ENCODE data around the gene GPT2.

The GPT2 gene

DNA sequence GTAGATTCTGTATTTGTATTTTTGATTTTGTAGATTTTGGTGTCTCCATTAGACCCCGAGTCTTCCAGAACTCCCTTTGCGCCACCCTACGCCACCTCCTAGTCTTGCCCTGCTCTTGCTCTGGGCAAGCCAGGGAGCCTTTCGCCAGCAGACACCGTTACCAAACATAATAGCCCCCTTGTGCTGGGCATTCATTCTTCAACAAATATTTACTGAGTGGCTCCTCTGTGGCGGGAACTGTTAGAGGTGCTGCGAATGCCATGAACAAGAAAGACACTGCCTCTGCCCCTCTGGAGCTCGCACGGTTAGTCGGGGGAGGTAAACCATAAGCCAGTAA is 841 bp upstream of the GPT2 start:
- FAIRE-seq (no peak), DNase-seq (ENCODE audit: insufficient read length, low spot score) (no peak)
- TF ChIP-seq SPI1 (IDR thresholded peaks at IDR 0.05; ENCODE audit: low read depth, low read length) (no peak), PAX5 (IDR thresholded peaks at IDR 0.05; ENCODE audit: insufficient read depth, low read length, severe bottlenecking) (no peak), POLR2A (IDR thresholded peaks at IDR 0.05; ENCODE audit: low read depth, low read length) (no peak), POLR2AphosphoS5 (IDR thresholded peaks at IDR 0.05; ENCODE audit: low read depth, low read length) (no peak), TAF1 (IDR thresholded peaks at IDR 0.05; ENCODE audit: low read depth, low read length) (no peak), POU2F2 (IDR thresholded peaks at IDR 0.05; ENCODE audit: low read depth, low read length) (no peak)

DNA sequence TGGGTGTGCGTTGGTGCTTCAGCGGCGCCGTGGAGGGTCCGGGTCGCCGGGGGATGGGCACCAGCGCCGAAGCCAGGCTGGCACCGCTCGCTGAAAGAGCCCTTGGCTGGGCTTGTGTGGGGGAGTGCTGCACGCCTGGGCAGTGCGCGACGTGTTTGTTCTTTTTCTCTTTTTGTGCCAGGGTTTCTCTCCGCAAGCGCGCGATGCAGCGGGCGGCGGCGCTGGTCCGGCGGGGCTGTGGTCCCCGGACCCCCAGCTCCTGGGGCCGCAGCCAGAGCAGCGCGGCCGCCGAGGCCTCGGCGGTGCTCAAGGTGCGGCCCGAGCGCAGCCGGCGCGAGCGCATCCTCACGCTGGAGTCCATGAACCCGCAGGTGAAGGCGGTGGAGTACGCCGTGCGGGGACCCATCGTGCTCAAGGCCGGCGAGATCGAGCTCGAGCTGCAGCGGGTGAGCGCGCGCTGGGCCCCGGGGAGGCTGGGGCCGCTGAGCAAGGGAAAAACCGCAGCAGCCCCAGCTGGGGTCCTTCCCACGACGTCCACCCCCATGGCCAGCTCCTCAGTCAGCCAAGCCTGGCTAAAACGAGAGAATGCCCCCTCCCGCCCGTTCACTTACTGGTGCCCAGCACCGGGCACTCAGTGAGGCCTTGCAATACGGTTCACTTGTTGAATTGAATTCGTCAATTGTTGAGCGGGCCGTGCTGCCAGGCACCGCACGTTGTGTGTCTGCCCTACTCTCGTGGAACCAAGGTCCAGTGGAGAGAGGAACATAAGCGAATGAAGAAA is 541 bp downstream of the GPT2 start:
- DNase-seq (ENCODE audit: insufficient read length, low spot score), result no peak
- FAIRE-seq, result peak; percentile 76
- TF ChIP-seq POLR2A (IDR thresholded peaks at IDR 0.05; ENCODE audit: low read depth, low read length), result no peak
- TF ChIP-seq TAF1 (IDR thresholded peaks at IDR 0.05; ENCODE audit: low read depth, low read length), result no peak
- TF ChIP-seq POU2F2 (IDR thresholded peaks at IDR 0.05; ENCODE audit: low read depth, low read length), result no peak
- no peak for TF ChIP-seq POLR2AphosphoS5 (IDR thresholded peaks at IDR 0.05; ENCODE audit: low read depth, low read length)
- TF ChIP-seq PAX5 (IDR thresholded peaks at IDR 0.05; ENCODE audit: insufficient read depth, low read length, severe bottlenecking), result no peak
- TF ChIP-seq SPI1 (IDR thresholded peaks at IDR 0.05; ENCODE audit: low read depth, low read length), result no peak

GRCh38 chr16:46885960-46886763 is 2.0 kb downstream of the GPT2 start:
- TF ChIP-seq POLR2A (IDR thresholded peaks at IDR 0.05; ENCODE audit: low read depth, low read length) (no peak), PAX5 (IDR thresholded peaks at IDR 0.05; ENCODE audit: insufficient read depth, low read length, severe bottlenecking) (no peak), SPI1 (IDR thresholded peaks at IDR 0.05; ENCODE audit: low read depth, low read length) (no peak), TAF1 (IDR thresholded peaks at IDR 0.05; ENCODE audit: low read depth, low read length) (no peak), POU2F2 (IDR thresholded peaks at IDR 0.05; ENCODE audit: low read depth, low read length) (no peak), POLR2AphosphoS5 (IDR thresholded peaks at IDR 0.05; ENCODE audit: low read depth, low read length) (no peak)
- no peak for DNase-seq (ENCODE audit: insufficient read length, low spot score)
- FAIRE-seq, result no peak

- no peak for DNase-seq (ENCODE audit: insufficient read length, low spot score)
- no peak for FAIRE-seq
- TF ChIP-seq POLR2A (IDR thresholded peaks at IDR 0.05; ENCODE audit: low read depth, low read length) (no peak), POU2F2 (IDR thresholded peaks at IDR 0.05; ENCODE audit: low read depth, low read length) (no peak), SPI1 (IDR thresholded peaks at IDR 0.05; ENCODE audit: low read depth, low read length) (no peak), TAF1 (IDR thresholded peaks at IDR 0.05; ENCODE audit: low read depth, low read length) (no peak), PAX5 (IDR thresholded peaks at IDR 0.05; ENCODE audit: insufficient read depth, low read length, severe bottlenecking) (no peak), POLR2AphosphoS5 (IDR thresholded peaks at IDR 0.05; ENCODE audit: low read depth, low read length) (no peak)
Observed at GRCh38 chr16:46886764-46887523, 2.8 kb downstream of the GPT2 start.

DNA sequence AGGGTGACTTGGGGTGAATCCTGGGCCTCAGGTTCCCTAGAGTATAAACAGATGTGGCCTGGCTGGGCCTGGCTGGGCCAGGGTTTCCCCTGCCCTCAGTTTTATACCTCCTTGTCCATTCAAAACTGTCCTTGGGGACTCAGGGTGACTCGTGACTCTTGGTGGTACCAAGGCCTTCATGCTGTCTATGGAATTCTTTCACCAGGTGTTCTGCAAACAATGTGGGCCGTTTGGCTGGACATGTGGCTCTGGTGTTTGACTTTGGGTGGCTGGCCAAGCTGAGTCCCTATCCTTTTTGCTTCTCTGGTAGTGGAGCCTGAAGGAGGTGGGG is 3.3 kb downstream of the GPT2 start:
- TF ChIP-seq POLR2A (IDR thresholded peaks at IDR 0.05; ENCODE audit: low read depth, low read length), result no peak
- TF ChIP-seq PAX5 (IDR thresholded peaks at IDR 0.05; ENCODE audit: insufficient read depth, low read length, severe bottlenecking), result no peak
- no peak for TF ChIP-seq TAF1 (IDR thresholded peaks at IDR 0.05; ENCODE audit: low read depth, low read length)
- TF ChIP-seq POU2F2 (IDR thresholded peaks at IDR 0.05; ENCODE audit: low read depth, low read length), result no peak
- no peak for TF ChIP-seq POLR2AphosphoS5 (IDR thresholded peaks at IDR 0.05; ENCODE audit: low read depth, low read length)
- no peak for TF ChIP-seq SPI1 (IDR thresholded peaks at IDR 0.05; ENCODE audit: low read depth, low read length)
- FAIRE-seq (no peak), DNase-seq (ENCODE audit: insufficient read length, low spot score) (no peak)

GRCh38 chr16:46889245-46889941 is 5.2 kb downstream of the GPT2 start:
- FAIRE-seq (no peak), DNase-seq (ENCODE audit: insufficient read length, low spot score) (no peak)
- TF ChIP-seq POLR2A (IDR thresholded peaks at IDR 0.05; ENCODE audit: low read depth, low read length) (no peak), POU2F2 (IDR thresholded peaks at IDR 0.05; ENCODE audit: low read depth, low read length) (no peak), POLR2AphosphoS5 (IDR thresholded peaks at IDR 0.05; ENCODE audit: low read depth, low read length) (no peak), PAX5 (IDR thresholded peaks at IDR 0.05; ENCODE audit: insufficient read depth, low read length, severe bottlenecking) (no peak), TAF1 (IDR thresholded peaks at IDR 0.05; ENCODE audit: low read depth, low read length) (no peak), SPI1 (IDR thresholded peaks at IDR 0.05; ENCODE audit: low read depth, low read length) (no peak)

- TF ChIP-seq SPI1 (IDR thresholded peaks at IDR 0.05; ENCODE audit: low read depth, low read length), result no peak
- no peak for TF ChIP-seq TAF1 (IDR thresholded peaks at IDR 0.05; ENCODE audit: low read depth, low read length)
- no peak for TF ChIP-seq PAX5 (IDR thresholded peaks at IDR 0.05; ENCODE audit: insufficient read depth, low read length, severe bottlenecking)
- TF ChIP-seq POLR2A (IDR thresholded peaks at IDR 0.05; ENCODE audit: low read depth, low read length), result no peak
- TF ChIP-seq POU2F2 (IDR thresholded peaks at IDR 0.05; ENCODE audit: low read depth, low read length), result no peak
- no peak for TF ChIP-seq POLR2AphosphoS5 (IDR thresholded peaks at IDR 0.05; ENCODE audit: low read depth, low read length)
- DNase-seq (ENCODE audit: insufficient read length, low spot score) (no peak), FAIRE-seq (no peak)
Observed at GRCh38 chr16:46889942-46890300, 5.8 kb downstream of the GPT2 start.

DNA sequence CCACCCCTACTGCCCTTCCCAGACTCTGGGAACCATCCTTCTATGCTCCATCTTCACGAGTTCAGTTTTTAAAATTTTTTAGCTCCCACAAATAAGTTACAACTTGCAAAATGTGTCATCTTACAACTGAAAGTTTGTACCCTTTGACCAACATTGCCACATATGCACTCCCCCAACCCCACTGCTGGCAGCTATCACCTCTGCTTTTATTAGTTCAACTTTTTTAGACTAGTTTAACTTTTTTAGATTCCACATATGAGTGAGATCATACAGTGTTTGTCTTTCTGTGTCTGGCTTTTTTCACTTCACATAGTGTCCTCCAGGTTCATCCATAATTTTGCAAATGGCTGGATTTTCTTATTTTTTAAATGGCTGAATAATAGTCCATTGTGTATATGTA is 7.7 kb downstream of the GPT2 start:
- FAIRE-seq, result no peak
- TF ChIP-seq POLR2A (IDR thresholded peaks at IDR 0.05; ENCODE audit: low read depth, low read length) (no peak), PAX5 (IDR thresholded peaks at IDR 0.05; ENCODE audit: insufficient read depth, low read length, severe bottlenecking) (no peak), POU2F2 (IDR thresholded peaks at IDR 0.05; ENCODE audit: low read depth, low read length) (no peak), SPI1 (IDR thresholded peaks at IDR 0.05; ENCODE audit: low read depth, low read length) (no peak)
- DNase-seq (ENCODE audit: insufficient read length, low spot score), result no peak

Data from GM12891 (cell line).